ENCODE measurements around the gene RBFOX2. TPM values are rescaled to one million over a fixed set of nuclear protein-coding genes. Genes with fewer than 3 reads are reported as not detected.

Gene RBFOX2
- total and polyA plus RNA-seq, 10 of the 15 experiments (the other 5 are each of a cell fraction or from before 2014, with no cell fraction given), result 0.01 to 2.7 (median 0.17) TPM; not detected in 4

DNA sequence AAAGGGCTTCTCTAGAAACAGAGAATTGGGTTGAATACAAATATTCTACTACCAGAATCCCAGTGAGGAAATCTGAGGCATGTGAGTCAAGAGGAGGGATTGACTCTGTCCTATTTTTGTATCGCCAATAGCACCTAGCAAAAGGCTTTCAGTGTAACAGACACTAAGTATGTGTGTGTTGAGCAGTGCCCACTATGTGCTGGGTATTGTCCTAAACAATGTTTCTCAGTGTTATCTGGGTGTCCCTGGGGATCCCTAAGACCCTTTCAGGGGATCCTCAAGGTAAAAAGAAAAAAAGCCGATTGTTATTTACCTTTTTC, 21.0 kb upstream of the RBFOX2 start:
- Histone ChIP-seq H3K4me2 (ENCODE audit: control insufficient read depth, insufficient read depth) (no peak overlapping the region), H2AFZ (ENCODE audit: control insufficient read depth, low read depth, low read length) (no peak overlapping the region), H3K27me3 (replicated peaks in 1 of 2; ENCODE audit: control insufficient read depth in 2 of 2, insufficient read depth in 2 of 2, low read length in 1 of 2) (no peaks in the 10 kb centered on the region), H3K79me2 (ENCODE audit: control insufficient read depth, insufficient read depth, low read length) (no peaks in the 10 kb centered on the region), H3K9ac (ENCODE audit: control insufficient read depth, insufficient read depth, low read length) (no peak overlapping the region), H3K9me3 (replicated peaks; ENCODE audit: control insufficient read depth, insufficient read depth, low read length) (no peaks in the 10 kb centered on the region), H4K20me1 (ENCODE audit: control insufficient read depth, insufficient read depth) (no peaks in the 10 kb centered on the region), H3K4me3 (no peak overlapping the region), H3K36me3 (ENCODE audit: control insufficient read depth in 2 of 2, insufficient read depth in 2 of 2, low read length in 1 of 2) (no peaks in the 10 kb centered on the region), H3K4me1 (ENCODE audit: control insufficient read depth, insufficient read depth, low read length) (no peaks in the 10 kb centered on the region), H3K27ac (ENCODE audit: control insufficient read depth, insufficient read depth) (no peak overlapping the region)
- TF ChIP-seq, protein P1, sequence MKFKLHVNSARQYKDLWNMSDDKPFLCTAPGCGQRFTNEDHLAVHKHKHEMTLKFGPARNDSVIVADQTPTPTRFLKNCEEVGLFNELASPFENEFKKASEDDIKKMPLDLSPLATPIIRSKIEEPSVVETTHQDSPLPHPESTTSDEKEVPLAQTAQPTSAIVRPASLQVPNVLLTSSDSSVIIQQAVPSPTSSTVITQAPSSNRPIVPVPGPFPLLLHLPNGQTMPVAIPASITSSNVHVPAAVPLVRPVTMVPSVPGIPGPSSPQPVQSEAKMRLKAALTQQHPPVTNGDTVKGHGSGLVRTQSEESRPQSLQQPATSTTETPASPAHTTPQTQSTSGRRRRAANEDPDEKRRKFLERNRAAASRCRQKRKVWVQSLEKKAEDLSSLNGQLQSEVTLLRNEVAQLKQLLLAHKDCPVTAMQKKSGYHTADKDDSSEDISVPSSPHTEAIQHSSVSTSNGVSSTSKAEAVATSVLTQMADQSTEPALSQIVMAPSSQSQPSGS (IDR thresholded peaks at IDR 0.05; ENCODE audit: low read length), result no peak
- TF ChIP-seq EZH2 (IDR thresholded peaks at IDR 0.05; ENCODE audit: borderline replicate concordance, control insufficient read depth, low read depth, low read length) (no peak), STAT3 (IDR thresholded peaks at IDR 0.05; ENCODE audit: low read depth, low read length) (no peak), ZBED1 (IDR thresholded peaks at IDR 0.05; ENCODE audit: borderline replicate concordance) (no peak), SPI1 (IDR thresholded peaks at IDR 0.05; ENCODE audit: borderline replicate concordance, insufficient read depth, low read depth, low read length) (no peak), JUNB (IDR thresholded peaks at IDR 0.05) (no peak), TCF12 (IDR thresholded peaks at IDR 0.05; ENCODE audit: low read depth, low read length) (no peak), MYC (IDR thresholded peaks at IDR 0.05; ENCODE audit: insufficient read depth, insufficient read length, insufficient replicate concordance, low read length, severe bottlenecking) (no peak), POLR2AphosphoS2 (IDR thresholded peaks at IDR 0.05; ENCODE audit: low read depth, low read length) (no peak), BHLHE40 (IDR thresholded peaks at IDR 0.05; ENCODE audit: borderline replicate concordance in 1 of 2, low read depth in 2 of 2, low read length in 1 of 2) (no peak), HDGF (IDR thresholded peaks at IDR 0.05) (no peak), FOS (IDR thresholded peaks at IDR 0.05; ENCODE audit: borderline replicate concordance, extremely low read depth, insufficient read length) (no peak)
- TF ChIP-seq, protein P2, sequence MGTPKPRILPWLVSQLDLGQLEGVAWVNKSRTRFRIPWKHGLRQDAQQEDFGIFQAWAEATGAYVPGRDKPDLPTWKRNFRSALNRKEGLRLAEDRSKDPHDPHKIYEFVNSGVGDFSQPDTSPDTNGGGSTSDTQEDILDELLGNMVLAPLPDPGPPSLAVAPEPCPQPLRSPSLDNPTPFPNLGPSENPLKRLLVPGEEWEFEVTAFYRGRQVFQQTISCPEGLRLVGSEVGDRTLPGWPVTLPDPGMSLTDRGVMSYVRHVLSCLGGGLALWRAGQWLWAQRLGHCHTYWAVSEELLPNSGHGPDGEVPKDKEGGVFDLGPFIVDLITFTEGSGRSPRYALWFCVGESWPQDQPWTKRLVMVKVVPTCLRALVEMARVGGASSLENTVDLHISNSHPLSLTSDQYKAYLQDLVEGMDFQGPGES (IDR thresholded peaks at IDR 0.05), result no peak
- TF ChIP-seq, protein P3, sequence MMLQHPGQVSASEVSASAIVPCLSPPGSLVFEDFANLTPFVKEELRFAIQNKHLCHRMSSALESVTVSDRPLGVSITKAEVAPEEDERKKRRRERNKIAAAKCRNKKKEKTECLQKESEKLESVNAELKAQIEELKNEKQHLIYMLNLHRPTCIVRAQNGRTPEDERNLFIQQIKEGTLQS (IDR thresholded peaks at IDR 0.05; ENCODE audit: borderline replicate concordance, extremely low read depth, low read depth, low read length), result no peak
- TF ChIP-seq, protein P4, sequence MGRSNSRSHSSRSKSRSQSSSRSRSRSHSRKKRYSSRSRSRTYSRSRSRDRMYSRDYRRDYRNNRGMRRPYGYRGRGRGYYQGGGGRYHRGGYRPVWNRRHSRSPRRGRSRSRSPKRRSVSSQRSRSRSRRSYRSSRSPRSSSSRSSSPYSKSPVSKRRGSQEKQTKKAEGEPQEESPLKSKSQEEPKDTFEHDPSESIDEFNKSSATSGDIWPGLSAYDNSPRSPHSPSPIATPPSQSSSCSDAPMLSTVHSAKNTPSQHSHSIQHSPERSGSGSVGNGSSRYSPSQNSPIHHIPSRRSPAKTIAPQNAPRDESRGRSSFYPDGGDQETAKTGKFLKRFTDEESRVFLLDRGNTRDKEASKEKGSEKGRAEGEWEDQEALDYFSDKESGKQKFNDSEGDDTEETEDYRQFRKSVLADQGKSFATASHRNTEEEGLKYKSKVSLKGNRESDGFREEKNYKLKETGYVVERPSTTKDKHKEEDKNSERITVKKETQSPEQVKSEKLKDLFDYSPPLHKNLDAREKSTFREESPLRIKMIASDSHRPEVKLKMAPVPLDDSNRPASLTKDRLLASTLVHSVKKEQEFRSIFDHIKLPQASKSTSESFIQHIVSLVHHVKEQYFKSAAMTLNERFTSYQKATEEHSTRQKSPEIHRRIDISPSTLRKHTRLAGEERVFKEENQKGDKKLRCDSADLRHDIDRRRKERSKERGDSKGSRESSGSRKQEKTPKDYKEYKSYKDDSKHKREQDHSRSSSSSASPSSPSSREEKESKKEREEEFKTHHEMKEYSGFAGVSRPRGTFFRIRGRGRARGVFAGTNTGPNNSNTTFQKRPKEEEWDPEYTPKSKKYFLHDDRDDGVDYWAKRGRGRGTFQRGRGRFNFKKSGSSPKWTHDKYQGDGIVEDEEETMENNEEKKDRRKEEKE (IDR thresholded peaks at IDR 0.05), result no peak
- TF ChIP-seq, protein P5, sequence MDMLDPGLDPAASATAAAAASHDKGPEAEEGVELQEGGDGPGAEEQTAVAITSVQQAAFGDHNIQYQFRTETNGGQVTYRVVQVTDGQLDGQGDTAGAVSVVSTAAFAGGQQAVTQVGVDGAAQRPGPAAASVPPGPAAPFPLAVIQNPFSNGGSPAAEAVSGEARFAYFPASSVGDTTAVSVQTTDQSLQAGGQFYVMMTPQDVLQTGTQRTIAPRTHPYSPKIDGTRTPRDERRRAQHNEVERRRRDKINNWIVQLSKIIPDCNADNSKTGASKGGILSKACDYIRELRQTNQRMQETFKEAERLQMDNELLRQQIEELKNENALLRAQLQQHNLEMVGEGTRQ (IDR thresholded peaks at IDR 0.05; ENCODE audit: borderline replicate concordance, low read depth, low read length), result no peak
- TF ChIP-seq, protein P6, sequence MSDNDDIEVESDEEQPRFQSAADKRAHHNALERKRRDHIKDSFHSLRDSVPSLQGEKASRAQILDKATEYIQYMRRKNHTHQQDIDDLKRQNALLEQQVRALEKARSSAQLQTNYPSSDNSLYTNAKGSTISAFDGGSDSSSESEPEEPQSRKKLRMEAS (IDR thresholded peaks at IDR 0.05; ENCODE audit: low read depth, low read length), result no peak
- ChIA-PET RAD21 (ENCODE audit: unreplicated experiment) (no interaction called here), SMC1A (ENCODE audit: uncharacterized antibody, unreplicated experiment) (no interaction called here), CTCF (no interaction called here), POLR2A (no interaction called here)
- FAIRE-seq, result no peak
- ATAC-seq, result no peak
- intact Hi-C loops (cut with micrococcal nuclease; ENCODE audit: unreplicated experiment), result no loop called here
- DNase-seq (ENCODE audit: low read depth, low spot score), result no peak
- WGBS (ENCODE audit: insufficient coverage, insufficient replicate concordance, low lambda C conversion rate, missing lambda C conversion rate), result 44% methylated on average over 2 of the region's 2 CpGs
- in situ Hi-C loops (cut with MboI), result no loop called here
- BruUV-seq (replicated peaks), result no TSS peak

Data from GM12878 (cell line).